Gastrocnemius medialis (tissue), 4 donors: ENCODE measurements around the gene MKNK1.

Experiments
- POLR2A ChIP-seq, 2 donors: fragments of 450-650 bp; IDR thresholded peaks; one replicate each; pipeline ENCODE4 v1.6.1; 2017; ENCODE audit warnings: antibody characterized with exemption in 2 of 2, mild to moderate bottlenecking in 2 of 2, moderate library complexity in 2 of 2
- TF ChIP-seq, protein P1 (sequence below), 5 experiments: fragments of 450-650 bp in 3 of 5; fragments of 200-600 bp in 2 of 5; sonication (generic) in 2 of 5; IDR thresholded peaks in 4 of 5; conservative IDR thresholded peaks in 1 of 5; 1 replicate in 4 of 5; 2 replicates in 1 of 5; pipeline ENCODE4 v1.5.1; 2016 to 2019; ENCODE audit warnings: antibody characterized with exemption in 5 of 5, mild to moderate bottlenecking in 3 of 5, moderate library complexity in 3 of 5

DNA sequence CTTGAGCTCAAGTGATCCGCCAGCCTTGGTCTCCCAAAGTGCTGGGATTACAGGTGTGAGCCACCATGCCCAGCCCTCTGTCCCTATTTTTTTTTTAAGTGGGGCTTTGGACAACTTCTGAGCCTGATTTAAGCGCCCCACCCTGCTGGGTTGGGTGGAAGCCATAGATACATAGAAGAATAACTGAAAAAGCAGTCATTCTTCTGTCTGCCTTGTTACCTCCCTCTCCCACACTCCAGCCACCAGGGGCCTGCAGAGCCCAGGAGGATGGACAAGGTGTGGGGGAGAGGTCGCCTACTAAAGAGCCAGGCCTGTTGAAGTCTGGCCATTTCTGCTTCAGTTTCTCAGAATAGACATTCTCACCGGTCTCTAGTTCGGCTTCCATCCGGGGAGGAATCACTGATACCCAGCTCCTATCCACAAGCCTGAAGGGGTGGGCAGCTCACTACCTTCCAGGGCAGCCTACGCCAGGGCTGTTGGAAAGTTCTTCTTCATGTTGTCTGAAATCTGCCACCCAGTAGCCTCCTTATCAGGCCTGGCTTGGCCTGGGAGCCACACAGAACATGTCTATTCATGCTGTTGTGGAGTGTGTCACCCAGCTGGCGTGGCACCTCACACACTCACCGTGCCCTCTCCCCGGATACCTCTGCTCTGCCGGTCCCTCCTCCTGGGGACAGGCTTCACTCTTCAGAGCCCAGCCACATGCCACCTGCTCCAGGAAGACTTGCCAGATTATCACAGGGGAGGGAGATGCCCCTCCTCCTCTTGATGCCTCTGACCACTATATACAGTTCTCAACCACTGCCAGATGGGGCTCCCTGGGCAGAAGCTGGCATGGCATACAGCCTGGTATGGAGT is 80.3 kb downstream of the MKNK1 start:
- TF ChIP-seq POLR2A (IDR thresholded peaks at IDR 0.05): no peak
- TF ChIP-seq, protein P1, sequence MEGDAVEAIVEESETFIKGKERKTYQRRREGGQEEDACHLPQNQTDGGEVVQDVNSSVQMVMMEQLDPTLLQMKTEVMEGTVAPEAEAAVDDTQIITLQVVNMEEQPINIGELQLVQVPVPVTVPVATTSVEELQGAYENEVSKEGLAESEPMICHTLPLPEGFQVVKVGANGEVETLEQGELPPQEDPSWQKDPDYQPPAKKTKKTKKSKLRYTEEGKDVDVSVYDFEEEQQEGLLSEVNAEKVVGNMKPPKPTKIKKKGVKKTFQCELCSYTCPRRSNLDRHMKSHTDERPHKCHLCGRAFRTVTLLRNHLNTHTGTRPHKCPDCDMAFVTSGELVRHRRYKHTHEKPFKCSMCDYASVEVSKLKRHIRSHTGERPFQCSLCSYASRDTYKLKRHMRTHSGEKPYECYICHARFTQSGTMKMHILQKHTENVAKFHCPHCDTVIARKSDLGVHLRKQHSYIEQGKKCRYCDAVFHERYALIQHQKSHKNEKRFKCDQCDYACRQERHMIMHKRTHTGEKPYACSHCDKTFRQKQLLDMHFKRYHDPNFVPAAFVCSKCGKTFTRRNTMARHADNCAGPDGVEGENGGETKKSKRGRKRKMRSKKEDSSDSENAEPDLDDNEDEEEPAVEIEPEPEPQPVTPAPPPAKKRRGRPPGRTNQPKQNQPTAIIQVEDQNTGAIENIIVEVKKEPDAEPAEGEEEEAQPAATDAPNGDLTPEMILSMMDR (IDR thresholded peaks at IDR 0.05 in 4 of 5, conservative IDR thresholded peaks at IDR 0.05 in 1 of 5): no peak
